ENCODE results near the gene RBM4. TPM values are rescaled to one million over a fixed set of nuclear protein-coding genes. Genes with fewer than 3 reads are reported as not detected.

The RBM4 gene
- total RNA-seq, 2 experiments from 2014 or later: 109 to 110 TPM

DNA sequence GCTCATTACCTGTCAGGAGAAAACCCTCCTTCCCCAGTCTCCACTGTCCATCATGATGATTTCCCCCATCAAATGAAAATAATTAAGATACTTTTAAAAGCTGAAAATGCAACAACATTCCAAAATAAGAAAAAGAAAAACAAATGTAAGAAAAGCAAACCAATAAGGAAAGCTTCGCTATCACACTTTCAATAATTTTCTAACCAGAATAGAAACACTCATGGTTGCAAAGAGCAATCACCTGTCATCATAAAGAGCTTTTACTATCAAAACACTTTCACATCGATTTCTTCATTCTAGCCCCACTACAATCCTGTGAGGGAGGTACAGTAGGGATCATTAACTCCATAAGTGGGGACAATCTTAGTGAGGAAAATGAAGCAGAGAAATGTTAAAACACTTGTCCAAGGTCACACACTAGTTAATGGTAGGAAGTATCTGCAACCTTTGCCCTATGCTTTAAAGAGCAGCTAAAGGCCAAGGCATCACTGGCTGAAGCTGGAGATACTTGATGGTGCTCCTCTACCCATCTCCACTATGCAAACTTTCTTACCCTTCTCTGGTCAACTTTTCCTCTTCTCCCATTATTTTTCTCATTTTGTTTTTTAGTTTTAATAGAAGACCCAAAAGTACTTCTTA lies 36.6 kb downstream of the RBM4 start:
- H3K9me3 Mint-ChIP-seq: no peaks in the 10 kb centered on the region
- POLR2A ChIA-PET: interaction anchor here (0.7 to 1.2 kb wide), 2 partner anchors 12 to 14 kb away, joined by 3 to 4 read pairs; no protein-coding TSS in a partner anchor
- H3K27me3 Mint-ChIP-seq: no peaks in the 10 kb centered on the region
- peaks cover 26% of the 10 kb centered on the region for H3K36me3 Mint-ChIP-seq (ENCODE audit: low read depth)
- CTCF ChIA-PET: no interaction called here
- no peak for DNase-seq
- peaks cover 37% of the 10 kb centered on the region for H3K4me1 Mint-ChIP-seq
- no peak overlapping the region for H3K4me3 Mint-ChIP-seq
- no peak overlapping the region for H3K27ac Mint-ChIP-seq

DNA sequence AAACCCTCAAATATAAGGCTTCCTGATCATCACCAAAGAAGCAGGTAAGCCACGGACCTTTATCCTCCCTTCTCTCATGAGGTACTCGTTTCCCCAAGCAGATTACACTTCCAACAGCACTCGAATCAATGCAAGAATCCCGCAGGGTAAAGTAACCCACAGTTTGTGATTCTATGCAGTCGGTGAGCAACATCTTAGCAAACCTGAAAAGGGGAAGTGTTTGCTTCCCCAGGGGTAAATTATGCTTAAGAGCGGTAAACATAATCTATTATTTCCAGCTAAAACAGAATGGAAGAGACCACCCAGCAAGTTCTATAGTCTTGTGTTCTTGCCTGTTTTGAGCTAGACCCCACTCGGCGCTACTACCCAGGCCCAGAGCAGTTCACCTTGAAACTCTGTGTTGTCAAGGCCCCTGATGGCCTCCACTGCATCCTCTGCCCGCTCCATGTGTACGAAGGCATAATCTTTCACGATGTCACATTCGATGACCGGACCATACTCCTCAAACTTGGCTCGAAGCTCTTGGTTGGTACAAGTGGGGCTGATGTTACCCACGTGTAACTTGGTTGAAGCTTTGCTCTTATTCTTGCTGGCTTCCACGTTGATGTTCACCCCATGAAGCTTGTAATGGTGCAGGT lies 37.9 kb downstream of the RBM4 start:
- Mint-ChIP-seq H3K4me1 (peaks cover 36% of the 10 kb centered on the region), H3K27ac (peak overlapping the region; percentile 97), H3K4me3 (peak overlapping the region; percentile 85), H3K27me3 (no peaks in the 10 kb centered on the region), H3K36me3 (ENCODE audit: low read depth) (peaks cover 23% of the 10 kb centered on the region), H3K9me3 (no peaks in the 10 kb centered on the region)
- ChIA-PET CTCF (interaction anchor here (2.0 to 3.4 kb wide), 7 partner anchors 38 to 209 kb away, joined by 7 to 90 read pairs (median 20); partner anchors contain the start of genes ACTN3, CCDC87, CCS and PELI3), POLR2A (interaction anchor here (0.7 to 3.2 kb wide), 22 partner anchors 9 to 238 kb away, joined by 3 to 42 read pairs (median 8); partner anchors contain the start of genes ACTN3, BBS1, CCDC87 and CCS)
- DNase-seq: no peak

DNA sequence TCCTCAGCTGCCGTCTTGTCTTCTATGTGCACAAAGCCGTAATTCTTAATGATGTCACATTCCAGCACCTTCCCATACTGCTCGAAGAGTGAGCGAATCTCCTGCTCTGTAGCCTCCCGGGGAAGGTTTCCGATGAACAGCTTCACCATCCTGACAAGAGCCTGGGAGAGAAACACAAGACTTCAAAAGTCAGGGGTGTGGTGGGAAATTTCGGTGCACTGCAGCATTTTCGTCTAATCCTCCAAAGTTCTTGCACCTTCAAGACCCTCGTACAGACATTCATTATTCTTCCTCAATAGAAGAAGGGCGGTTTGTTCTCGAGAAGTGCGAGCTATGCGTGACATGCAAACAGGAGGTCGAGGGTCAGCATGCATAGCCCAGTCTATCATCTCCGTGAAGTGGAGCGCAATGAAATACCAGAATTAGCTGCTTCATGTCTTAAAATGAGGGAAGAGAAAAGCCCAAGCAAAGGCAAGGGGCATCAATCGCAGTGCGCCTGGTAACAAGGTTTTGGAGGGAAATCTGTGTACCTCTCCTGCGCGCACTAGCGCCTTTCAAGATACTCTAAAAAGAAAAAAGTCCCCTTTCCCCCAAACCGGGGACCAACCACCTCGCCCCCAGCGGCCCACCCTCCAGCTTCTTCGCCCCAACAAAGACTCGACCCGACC lies 38.6 kb downstream of the RBM4 start:
- ChIA-PET CTCF (interaction anchor here (0.6 to 4.0 kb wide), 29 partner anchors 11 to 365 kb away, joined by 3 to 90 read pairs (median 8); partner anchors contain the start of genes ACTN3, CCDC87, CCS and DPP3), POLR2A (interaction anchor here (0.7 to 3.2 kb wide), 28 partner anchors 9 to 259 kb away, joined by 3 to 42 read pairs (median 5); partner anchors contain the start of genes ACTN3, BBS1, CCDC87 and CCS)
- Mint-ChIP-seq H3K36me3 (ENCODE audit: low read depth) (peaks cover 23% of the 10 kb centered on the region), H3K9me3 (no peaks in the 10 kb centered on the region), H3K27me3 (no peaks in the 10 kb centered on the region), H3K4me1 (peaks cover 36% of the 10 kb centered on the region), H3K27ac (peak overlapping the region; percentile 97), H3K4me3 (peak overlapping the region; percentile 85)
- no peak for DNase-seq

DNA sequence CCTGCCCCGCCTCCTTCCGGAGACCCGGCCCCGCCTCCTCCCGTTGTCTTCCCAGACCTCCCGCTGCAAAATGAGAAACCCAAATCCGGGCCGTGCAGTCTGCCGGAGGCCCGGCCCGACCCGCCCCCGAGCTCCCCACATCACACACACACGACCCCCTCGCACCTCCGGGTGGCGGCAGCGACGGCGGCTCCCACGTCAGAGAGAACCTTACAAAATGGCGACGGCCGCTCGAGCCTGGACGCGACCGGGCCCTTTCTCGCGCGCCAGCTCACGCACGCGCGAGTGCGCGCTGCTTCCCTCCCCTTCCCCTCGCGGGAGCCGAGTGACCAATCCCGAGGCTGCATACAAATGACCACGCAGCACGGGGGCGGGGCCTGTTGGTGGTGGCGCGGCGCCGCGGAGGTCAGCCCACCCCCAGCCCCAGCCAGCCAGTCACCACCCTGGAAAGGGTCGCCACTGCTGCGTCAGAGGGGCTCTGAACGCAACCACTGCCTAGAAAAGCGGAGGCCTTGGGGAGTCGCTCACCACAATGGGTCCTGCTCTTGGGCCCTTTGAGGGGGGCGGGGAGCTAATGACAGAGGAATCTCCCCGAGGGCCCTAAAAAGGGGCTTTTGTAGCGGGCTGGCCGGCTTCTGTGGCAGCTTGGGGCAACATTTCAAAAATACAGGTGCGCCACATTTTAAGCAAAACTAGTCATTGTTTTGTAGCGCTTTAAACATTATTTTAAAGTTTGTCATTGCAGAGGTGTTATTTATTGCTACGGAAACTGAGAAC lies 39.3 kb downstream of the RBM4 start, which contains the start of gene RBM4B:
Gene RBM4B, minus strand, starts transcription at position 289 of the 777 bp plus-strand sequence. CDS start 808 bp downstream, outside the sequence.
- peaks cover 36% of the 10 kb centered on the region for H3K4me1 Mint-ChIP-seq
- ChIA-PET POLR2A (interaction anchor here (0.7 to 3.2 kb wide), 32 partner anchors 10 to 330 kb away, joined by 3 to 42 read pairs (median 5); partner anchors contain the start of genes ACTN3, BBS1, CCDC87 and CCS), CTCF (interaction anchor here (0.6 to 4.0 kb wide), 44 partner anchors 12 to 366 kb away, joined by 3 to 90 read pairs (median 6); partner anchors contain the start of genes ACTN3, CCDC87, CCS and DPP3)
- peak within 1 kb of the TSS; percentile 85 for H3K4me3 Mint-ChIP-seq
- H3K36me3 Mint-ChIP-seq (ENCODE audit: low read depth): peaks cover 23% of the 10 kb centered on the region
- no peaks in the 10 kb centered on the region for H3K9me3 Mint-ChIP-seq
- peak; percentile 96 for DNase-seq
- peak within 1 kb of the TSS; percentile 97 for H3K27ac Mint-ChIP-seq
- H3K27me3 Mint-ChIP-seq: no peaks in the 10 kb centered on the region

GRCh38 chr11:66680966-66681645 lies 42.6 kb downstream of the RBM4 start:
- Mint-ChIP-seq H3K9me3 (no peaks in the 10 kb centered on the region), H3K27ac (no peak overlapping the region), H3K36me3 (ENCODE audit: low read depth) (peaks cover 13% of the 10 kb centered on the region), H3K4me3 (no peak overlapping the region), H3K4me1 (peaks cover 23% of the 10 kb centered on the region), H3K27me3 (peaks cover 3% of the 10 kb centered on the region)
- ChIA-PET CTCF (interaction anchor here (0.6 to 4.0 kb wide), 3 partner anchors 162 to 272 kb away, joined by 3 to 43 read pairs (median 6); partner anchors contain the start of gene MRPL11), POLR2A (no interaction called here)
- no peak for DNase-seq

GRCh38 chr11:66683877-66684276 lies 45.4 kb downstream of the RBM4 start:
- ChIA-PET POLR2A (no interaction called here), CTCF (no interaction called here)
- Mint-ChIP-seq H3K4me3 (no peak overlapping the region), H3K36me3 (ENCODE audit: low read depth) (no peaks in the 10 kb centered on the region), H3K27ac (no peak overlapping the region), H3K9me3 (no peaks in the 10 kb centered on the region), H3K27me3 (peaks cover 3% of the 10 kb centered on the region), H3K4me1 (no peaks in the 10 kb centered on the region)
- DNase-seq: no peak

GRCh38 chr11:66684635-66685034 lies 46.1 kb downstream of the RBM4 start:
- no peak overlapping the region for H3K27ac Mint-ChIP-seq
- DNase-seq: no peak
- POLR2A ChIA-PET: no interaction called here
- H3K4me3 Mint-ChIP-seq: no peak overlapping the region
- no peaks in the 10 kb centered on the region for H3K36me3 Mint-ChIP-seq (ENCODE audit: low read depth)
- H3K4me1 Mint-ChIP-seq: no peaks in the 10 kb centered on the region
- no peaks in the 10 kb centered on the region for H3K9me3 Mint-ChIP-seq
- peaks cover 3% of the 10 kb centered on the region for H3K27me3 Mint-ChIP-seq
- CTCF ChIA-PET: no interaction called here

- CTCF ChIA-PET: no interaction called here
- DNase-seq: no peak
- POLR2A ChIA-PET: no interaction called here
- no peaks in the 10 kb centered on the region for H3K4me1 Mint-ChIP-seq
- no peak overlapping the region for H3K4me3 Mint-ChIP-seq
- peaks cover 3% of the 10 kb centered on the region for H3K27me3 Mint-ChIP-seq
- no peaks in the 10 kb centered on the region for H3K9me3 Mint-ChIP-seq
- H3K27ac Mint-ChIP-seq: no peak overlapping the region
- no peaks in the 10 kb centered on the region for H3K36me3 Mint-ChIP-seq (ENCODE audit: low read depth)
Measured at GRCh38 chr11:66685276-66686099, 47.0 kb downstream of the RBM4 start.

DNA sequence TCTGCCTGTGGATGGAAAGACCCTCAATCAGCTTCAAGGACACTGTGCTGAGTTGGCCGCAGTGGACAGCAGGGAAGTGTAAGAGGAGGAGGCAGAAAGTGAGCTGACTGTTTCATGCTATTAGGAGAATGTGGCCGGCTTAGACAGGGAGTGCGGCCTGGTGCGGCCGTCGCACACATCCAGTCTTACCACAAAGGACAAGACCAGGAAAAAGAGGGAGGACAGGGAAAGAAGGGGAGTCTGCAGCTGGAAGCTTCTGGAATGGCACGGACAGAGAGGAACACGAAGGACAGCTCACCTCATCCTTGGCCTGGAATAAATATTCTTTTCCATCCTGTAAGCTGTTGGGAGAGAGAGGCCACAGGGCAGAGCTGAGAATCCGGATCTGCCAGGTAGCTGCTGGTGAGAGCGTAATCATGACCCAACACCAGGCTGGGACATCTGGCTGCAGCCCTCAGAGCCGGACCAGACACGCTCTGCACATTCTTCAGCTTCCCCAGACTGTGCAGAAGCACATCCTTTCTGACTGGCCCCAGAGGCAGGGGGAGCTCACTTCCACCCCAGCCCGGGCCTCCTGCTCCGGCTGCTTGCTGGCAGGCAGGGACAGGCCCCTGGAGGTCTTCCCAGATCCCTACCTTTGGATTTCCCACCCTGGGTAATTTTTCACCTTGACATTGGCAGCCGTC lies 47.7 kb downstream of the RBM4 start:
- ChIA-PET CTCF (no interaction called here), POLR2A (no interaction called here)
- Mint-ChIP-seq H3K4me3 (no peak overlapping the region), H3K9me3 (no peaks in the 10 kb centered on the region), H3K27ac (no peak overlapping the region), H3K27me3 (peaks cover 3% of the 10 kb centered on the region), H3K4me1 (no peaks in the 10 kb centered on the region), H3K36me3 (ENCODE audit: low read depth) (no peaks in the 10 kb centered on the region)
- DNase-seq: no peak

GRCh38 chr11:66686801-66687750 lies 48.6 kb downstream of the RBM4 start:
- Mint-ChIP-seq H3K4me1 (no peaks in the 10 kb centered on the region), H3K9me3 (no peaks in the 10 kb centered on the region), H3K27ac (no peak overlapping the region), H3K36me3 (ENCODE audit: low read depth) (no peaks in the 10 kb centered on the region), H3K4me3 (no peak overlapping the region), H3K27me3 (peaks cover 3% of the 10 kb centered on the region)
- ChIA-PET CTCF (no interaction called here), POLR2A (interaction anchor here (1.5 kb wide), 1 partner anchor 156 kb away, joined by 3 read pairs; the partner anchor contains the start of gene RCE1)
- DNase-seq: no peak
